T-cell (primary cell): ENCODE data around the gene C19orf53. TPM values are rescaled to one million over a fixed set of nuclear protein-coding genes. Genes with fewer than 3 reads are reported as not detected.

Experiments
- ATAC-seq, 4 experiments: fragments of 200-7000 bp in 3 of 4; fragments of 150-1000 bp in 1 of 4; cut with Tn5 transposase; replicated peaks in 1 of 4; 1 replicate in 3 of 4; 2 replicates in 1 of 4; pipeline ENCODE4 v1.10.0; 2021; ENCODE audit warnings: moderate library complexity in 3 of 4, mild to moderate bottlenecking in 2 of 4, moderate number of reproducible peaks in 1 of 4
- CTCF ChIA-PET, 2 donors: fragments of 300-600 bp; sonication (Branson Sonifier 250); formaldehyde crosslinking; loops; one replicate each; lab custom pipeline; 2022; ENCODE audit warnings: antibody characterized with exemption in 2 of 2; lab: Charles Lee
- POLR2A ChIA-PET, 2 donors: fragments of 300-600 bp; sonication (Branson Sonifier 250); formaldehyde crosslinking; loops; one replicate each; lab custom pipeline; 2022; ENCODE audit warnings: antibody characterized with exemption in 2 of 2; lab: Charles Lee
- DNase-seq, 35 experiments: peaks; one replicate each; pipeline versions ENCODE4 v3.0.0 to v3.0.0-alpha.2; 2013 to 2023
- H3K27ac ChIP-seq: one replicate; pipeline ENCODE4 v1.5.1; 2013; ENCODE audit warnings: low read length
- H3K27me3 ChIP-seq, 2 experiments: replicated peaks in 1 of 2; 1 replicate in 1 of 2; 2 replicates in 1 of 2; pipeline versions ENCODE4 v1.6.1 to v1.7.0; 2013; ENCODE audit warnings: low read length in 1 of 2, mixed read lengths in 1 of 2; ENCODE audit not compliant: control insufficient read depth in 2 of 2, insufficient read depth in 2 of 2; ENCODE audit errors: extremely low read depth in 1 of 2
- H3K36me3 ChIP-seq, 2 donors: 1 replicate in 1 of 2; 2 replicates in 1 of 2; pipeline versions ENCODE4 v1.6.1 to v1.7.0; 2013; ENCODE audit warnings: low read length in 1 of 2; ENCODE audit not compliant: control insufficient read depth in 2 of 2, insufficient read depth in 1 of 2; ENCODE audit errors: extremely low read depth in 1 of 2
- H3K4me1 ChIP-seq, 2 experiments: 1 replicate in 1 of 2; 2 replicates in 1 of 2; pipeline versions ENCODE4 v1.6.1 to v1.7.0; 2013; ENCODE audit warnings: low read length in 2 of 2, mixed read lengths in 1 of 2; ENCODE audit not compliant: insufficient read depth in 2 of 2, control insufficient read depth in 1 of 2; ENCODE audit errors: extremely low read depth in 1 of 2
- H3K4me3 ChIP-seq, 2 donors: 1 replicate in 1 of 2; 2 replicates in 1 of 2; pipeline versions ENCODE4 v1.5.1 to v1.7.0; 2013; ENCODE audit warnings: mild to moderate bottlenecking in 2 of 2, low read length in 1 of 2, moderate library complexity in 1 of 2; ENCODE audit not compliant: control insufficient read depth in 1 of 2; ENCODE audit errors: extremely low read depth in 1 of 2
- H3K9me3 ChIP-seq: 2 replicates; pipeline ENCODE4 v1.7.0; 2013
- H3K27ac Mint-ChIP-seq, 2 donors: one replicate each; pipeline ENCODE4 v1.8.0; 2020 to 2021; ENCODE audit warnings: mild to moderate bottlenecking in 2 of 2, mixed read lengths in 2 of 2
- H3K27me3 Mint-ChIP-seq, 2 donors: one replicate each; pipeline ENCODE4 v1.8.0; 2021 to 2022; ENCODE audit warnings: mixed read lengths in 2 of 2
- H3K36me3 Mint-ChIP-seq: one replicate; pipeline ENCODE4 v1.8.0; 2021; ENCODE audit warnings: mixed read lengths
- H3K4me1 Mint-ChIP-seq, 3 donors: one replicate each; pipeline ENCODE4 v1.8.0; 2020 to 2022; ENCODE audit warnings: mixed read lengths in 3 of 3, mild to moderate bottlenecking in 1 of 3
- H3K4me3 Mint-ChIP-seq, 3 donors: one replicate each; pipeline ENCODE4 v1.8.0; 2020 to 2022; ENCODE audit warnings: mild to moderate bottlenecking in 3 of 3, mixed read lengths in 3 of 3, moderate library complexity in 3 of 3
- H3K9me3 Mint-ChIP-seq, 3 donors: one replicate each; pipeline ENCODE4 v1.8.0; 2020 to 2022; ENCODE audit warnings: mixed read lengths in 3 of 3
- WGBS: methylation state at CpG from one replicate; pipeline ENCODE4 v1.1.5; 2013; ENCODE audit warnings: missing lambda C conversion rate; ENCODE audit not compliant: insufficient coverage; 5-methylcytosine and 5-hydroxymethylcytosine counted together
- total RNA-seq, 35 experiments: library from RNA in 6 of 35; stranded (reverse) in 6 of 35; fragments of 120-200 nt in 1 of 35; gene quantifications; one replicate each; pipeline versions ENCODE4 v1.2.1 to v1.2.4 and lab custom pipeline; 2013 to 2026

Gene C19orf53
- total RNA-seq, 5 donors from 2014 or later (not counting 1 experiment from before 2014, with no cell fraction given): 69.7 to 82.1 (median 76.8) TPM

DNA sequence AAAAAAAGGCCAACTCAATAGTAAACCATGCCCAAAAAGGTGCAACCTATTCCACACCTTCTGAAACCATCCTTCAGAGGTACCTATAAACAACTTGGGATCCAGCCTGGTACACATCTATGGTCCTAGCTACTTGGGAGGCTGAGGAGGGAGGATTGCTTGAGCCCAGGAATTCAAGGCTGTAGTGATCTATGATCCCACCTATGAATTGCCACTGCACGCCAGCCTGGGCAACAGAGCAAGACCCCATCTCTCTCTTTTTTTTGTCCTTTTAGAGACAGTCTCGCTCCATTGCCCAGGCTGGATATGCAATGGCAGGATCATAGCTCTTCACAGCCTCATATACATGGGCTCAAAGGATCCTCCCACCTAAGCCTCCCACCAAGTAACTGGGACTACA lies 47.0 kb downstream of the C19orf53 start:
- H3K4me3 Mint-ChIP-seq: no peak overlapping the region
- peaks cover 0 to 9% of the 10 kb centered on the region in 2 experiments for H3K4me1 ChIP-seq
- H3K27me3 Mint-ChIP-seq: no peaks in the 10 kb centered on the region
- ChIA-PET POLR2A (interaction anchor here in 1 of 2 donors (0.7 kb wide), 1 partner anchor 14 kb away, joined by 5 read pairs; no protein-coding TSS in a partner anchor), CTCF (interaction anchor here in 1 of 2 donors (0.6 kb wide), 1 partner anchor 263 kb away, joined by 3 read pairs; no protein-coding TSS in a partner anchor)
- DNase-seq (no peak), ATAC-seq (no peak)
- peaks cover 7 to 10% (median 7%) of the 10 kb centered on the region in 3 donors for H3K4me1 Mint-ChIP-seq
- H3K27me3 ChIP-seq: no peaks in the 10 kb centered on the region
- no peaks in the 10 kb centered on the region for H3K9me3 Mint-ChIP-seq
- H3K27ac ChIP-seq: no peak overlapping the region
- H3K36me3 ChIP-seq: peaks cover 0 to 8% of the 10 kb centered on the region in 2 donors
- H3K9me3 ChIP-seq: no peaks in the 10 kb centered on the region
- no peak overlapping the region for H3K27ac Mint-ChIP-seq
- no peak overlapping the region for H3K4me3 ChIP-seq
- 100% methylated on average over 1 of the region's 2 CpGs for WGBS
- peaks cover 21% of the 10 kb centered on the region for H3K36me3 Mint-ChIP-seq

GRCh38 chr19:13823256-13823655 lies 49.0 kb downstream of the C19orf53 start:
- 92% methylated on average over 6 of the region's 8 CpGs for WGBS
- no peak for DNase-seq
- Mint-ChIP-seq H3K9me3 (no peaks in the 10 kb centered on the region), H3K27ac (peak overlapping the region; percentile 19 to 30), H3K36me3 (peaks cover 20% of the 10 kb centered on the region), H3K27me3 (no peaks in the 10 kb centered on the region), H3K4me1 (peaks cover 2 to 7% (median 3%) of the 10 kb centered on the region in 3 donors), H3K4me3 (no peak overlapping the region)
- Histone ChIP-seq H3K9me3 (no peaks in the 10 kb centered on the region), H3K36me3 (peaks cover 0 to 8% of the 10 kb centered on the region in 2 donors), H3K4me1 (no peaks in the 10 kb centered on the region), H3K27ac (no peak overlapping the region), H3K4me3 (no peak overlapping the region), H3K27me3 (no peaks in the 10 kb centered on the region)
- ChIA-PET CTCF (interaction anchor here in 1 of 2 donors (0.6 kb wide), 1 partner anchor 11 kb away, joined by 3 read pairs; no protein-coding TSS in a partner anchor), POLR2A (interaction anchor here in 1 of 2 donors (0.6 kb wide), 1 partner anchor 62 kb away, joined by 3 read pairs; no protein-coding TSS in a partner anchor)
- no peak for ATAC-seq

GRCh38 chr19:13823901-13824300 lies 49.6 kb downstream of the C19orf53 start:
- peaks cover 0 to 8% of the 10 kb centered on the region in 2 donors for H3K36me3 ChIP-seq
- DNase-seq (no peak), ATAC-seq (no peak)
- CTCF ChIA-PET: no interaction called here
- Mint-ChIP-seq H3K27ac (peak overlapping the region in 1 of 2 donors; percentile 53), H3K9me3 (no peaks in the 10 kb centered on the region), H3K36me3 (peaks cover 18% of the 10 kb centered on the region), H3K27me3 (no peaks in the 10 kb centered on the region), H3K4me1 (peaks cover 2 to 7% (median 3%) of the 10 kb centered on the region in 3 donors), H3K4me3 (no peak overlapping the region)
- WGBS: 100% methylated on average over 2 of the region's 2 CpGs
- POLR2A ChIA-PET: interaction anchor here in 1 of 2 donors (0.6 kb wide), 1 partner anchor 62 kb away, joined by 3 read pairs; no protein-coding TSS in a partner anchor
- H3K9me3 ChIP-seq: no peaks in the 10 kb centered on the region
- H3K27ac ChIP-seq: no peak overlapping the region
- H3K4me3 ChIP-seq: no peak overlapping the region
- no peaks in the 10 kb centered on the region for H3K27me3 ChIP-seq
- no peaks in the 10 kb centered on the region for H3K4me1 ChIP-seq

GRCh38 chr19:13824703-13825102 lies 50.4 kb downstream of the C19orf53 start:
- Histone ChIP-seq H3K27ac (no peak overlapping the region), H3K27me3 (no peaks in the 10 kb centered on the region), H3K9me3 (no peaks in the 10 kb centered on the region), H3K36me3 (peaks cover 0 to 8% of the 10 kb centered on the region in 2 donors), H3K4me1 (no peaks in the 10 kb centered on the region), H3K4me3 (no peak overlapping the region)
- H3K4me3 Mint-ChIP-seq: no peak overlapping the region
- no peaks in the 10 kb centered on the region for H3K9me3 Mint-ChIP-seq
- ChIA-PET POLR2A (no interaction called here), CTCF (no interaction called here)
- ATAC-seq (no peak), DNase-seq (no peak)
- H3K27me3 Mint-ChIP-seq: no peaks in the 10 kb centered on the region
- peaks cover 18% of the 10 kb centered on the region for H3K36me3 Mint-ChIP-seq
- H3K27ac Mint-ChIP-seq: no peak overlapping the region
- peaks cover 2 to 7% (median 3%) of the 10 kb centered on the region in 3 donors for H3K4me1 Mint-ChIP-seq

GRCh38 chr19:13825489-13826441 lies 51.5 kb downstream of the C19orf53 start:
- H3K36me3 Mint-ChIP-seq: peaks cover 15% of the 10 kb centered on the region
- WGBS: 97% methylated on average over 30 of the region's 30 CpGs
- H3K4me3 Mint-ChIP-seq: peak overlapping the region in 1 of 3 donors; percentile 19
- ATAC-seq (peak in 1 of 4 experiments; percentile 14), DNase-seq (peak in 1 of 35 experiments; percentile 15)
- Histone ChIP-seq H3K27ac (no peak overlapping the region), H3K4me1 (no peaks in the 10 kb centered on the region), H3K27me3 (no peaks in the 10 kb centered on the region), H3K9me3 (no peaks in the 10 kb centered on the region), H3K36me3 (peaks cover 0 to 12% of the 10 kb centered on the region in 2 donors), H3K4me3 (no peak overlapping the region)
- H3K27me3 Mint-ChIP-seq: no peaks in the 10 kb centered on the region
- no peaks in the 10 kb centered on the region for H3K9me3 Mint-ChIP-seq
- H3K4me1 Mint-ChIP-seq: peaks cover 2 to 7% (median 3%) of the 10 kb centered on the region in 3 donors
- H3K27ac Mint-ChIP-seq: peak overlapping the region in 1 of 2 donors; percentile 11
- ChIA-PET CTCF (no interaction called here), POLR2A (no interaction called here)

- H3K4me1 ChIP-seq: no peaks in the 10 kb centered on the region
- peak overlapping the region in 1 of 3 donors; percentile 19 for H3K4me3 Mint-ChIP-seq
- H3K4me3 ChIP-seq: no peak overlapping the region
- H3K27ac ChIP-seq: no peak overlapping the region
- no peaks in the 10 kb centered on the region for H3K9me3 Mint-ChIP-seq
- H3K36me3 ChIP-seq: peaks cover 0 to 12% of the 10 kb centered on the region in 2 donors
- H3K27ac Mint-ChIP-seq: no peak overlapping the region
- peaks cover 16% of the 10 kb centered on the region for H3K36me3 Mint-ChIP-seq
- no peak for ATAC-seq
- 91% methylated on average over 6 of the region's 9 CpGs for WGBS
- no peak for DNase-seq
- ChIA-PET CTCF (interaction anchor here in 1 of 2 donors (0.5 to 0.7 kb wide), 2 partner anchors 42 to 165 kb away, joined by 3 to 6 read pairs; no protein-coding TSS in a partner anchor), POLR2A (interaction anchor here in 1 of 2 donors (0.7 kb wide), 1 partner anchor 58 kb away, joined by 4 read pairs; no protein-coding TSS in a partner anchor)
- no peaks in the 10 kb centered on the region for H3K27me3 Mint-ChIP-seq
- no peaks in the 10 kb centered on the region for H3K27me3 ChIP-seq
- no peaks in the 10 kb centered on the region for H3K9me3 ChIP-seq
- H3K4me1 Mint-ChIP-seq: peaks cover 3 to 7% (median 3%) of the 10 kb centered on the region in 3 donors
These were observed 52.5 kb downstream of the C19orf53 start for GRCh38 chr19:13826652-13827235.
